Activated gamma-delta T cell treated with anti-CD3 and anti-CD28 coated beads, Interleukin-2, amount 50 U/mL, for 16 hours (primary cell): Measurements from ENCODE around the gene SLC19A1.
A peak's percentile ranks its signal among the peaks of the same experiment; 100 is the strongest.

ENCODE experiments used
- DNase-seq: peaks from one replicate; pipeline ENCODE4 v3.0.0-alpha.2; 2020; ENCODE audit warnings: low read depth

Gene SLC19A1

GRCh38 chr21:45478816-45479669 is 63.2 kb downstream of the SLC19A1 start:
- DNase-seq: no peak

- DNase-seq: peak; percentile 62
Observed at GRCh38 chr21:45478115-45478801, 64.0 kb downstream of the SLC19A1 start.

- DNase-seq: no peak
Observed at GRCh38 chr21:45477176-45478114, 64.8 kb downstream of the SLC19A1 start.

- no peak for DNase-seq
Observed at GRCh38 chr21:45476582-45476981, 65.7 kb downstream of the SLC19A1 start.

- no peak for DNase-seq
Observed at GRCh38 chr21:45475797-45476570, 66.3 kb downstream of the SLC19A1 start.

GRCh38 chr21:45475004-45475685 is 67.1 kb downstream of the SLC19A1 start:
- no peak for DNase-seq

- no peak for DNase-seq
Observed at GRCh38 chr21:45474323-45474950, 67.8 kb downstream of the SLC19A1 start.

- DNase-seq: no peak
Observed at GRCh38 chr21:45473496-45474322, 68.5 kb downstream of the SLC19A1 start.

GRCh38 chr21:45472445-45473365 is 69.5 kb downstream of the SLC19A1 start:
- no peak for DNase-seq

- DNase-seq: no peak
Observed at GRCh38 chr21:45471525-45472221, 70.6 kb downstream of the SLC19A1 start.

GRCh38 chr21:45470773-45471524 is 71.3 kb downstream of the SLC19A1 start:
- DNase-seq: no peak

- no peak for DNase-seq
Observed at GRCh38 chr21:45470087-45470515, 72.1 kb downstream of the SLC19A1 start.

- DNase-seq: no peak
Observed at GRCh38 chr21:45469273-45470086, 72.8 kb downstream of the SLC19A1 start.

GRCh38 chr21:45468971-45469272 is 73.3 kb downstream of the SLC19A1 start:
- DNase-seq: no peak

GRCh38 chr21:45468051-45468970 is 73.9 kb downstream of the SLC19A1 start:
- no peak for DNase-seq
